Ovary (tissue), 3 donors: ENCODE data around the gene MZT1.

Experiments
- EP300 ChIP-seq: sonication (generic); formaldehyde crosslinking; IDR thresholded peaks from one replicate; pipeline ENCODE4 v1.6.1; 2017; ENCODE audit warnings: antibody characterized with exemption
- POLR2A ChIP-seq: fragments of 450-650 bp; IDR thresholded peaks from one replicate; pipeline ENCODE4 v1.6.1; 2017; ENCODE audit warnings: antibody characterized with exemption, mild to moderate bottlenecking, moderate library complexity
- TF ChIP-seq, protein P1 (sequence below), 3 donors: fragments of 450-650 bp in 2 of 3; fragments of 200-600 bp in 1 of 3; IDR thresholded peaks; one replicate each; pipeline versions ENCODE4 v1.5.1 to v1.8.0; 2016 to 2022; ENCODE audit warnings: antibody characterized with exemption in 3 of 3, mild to moderate bottlenecking in 1 of 3
- donor health status: DM: no; HTN: no; CAD: no.

DNA sequence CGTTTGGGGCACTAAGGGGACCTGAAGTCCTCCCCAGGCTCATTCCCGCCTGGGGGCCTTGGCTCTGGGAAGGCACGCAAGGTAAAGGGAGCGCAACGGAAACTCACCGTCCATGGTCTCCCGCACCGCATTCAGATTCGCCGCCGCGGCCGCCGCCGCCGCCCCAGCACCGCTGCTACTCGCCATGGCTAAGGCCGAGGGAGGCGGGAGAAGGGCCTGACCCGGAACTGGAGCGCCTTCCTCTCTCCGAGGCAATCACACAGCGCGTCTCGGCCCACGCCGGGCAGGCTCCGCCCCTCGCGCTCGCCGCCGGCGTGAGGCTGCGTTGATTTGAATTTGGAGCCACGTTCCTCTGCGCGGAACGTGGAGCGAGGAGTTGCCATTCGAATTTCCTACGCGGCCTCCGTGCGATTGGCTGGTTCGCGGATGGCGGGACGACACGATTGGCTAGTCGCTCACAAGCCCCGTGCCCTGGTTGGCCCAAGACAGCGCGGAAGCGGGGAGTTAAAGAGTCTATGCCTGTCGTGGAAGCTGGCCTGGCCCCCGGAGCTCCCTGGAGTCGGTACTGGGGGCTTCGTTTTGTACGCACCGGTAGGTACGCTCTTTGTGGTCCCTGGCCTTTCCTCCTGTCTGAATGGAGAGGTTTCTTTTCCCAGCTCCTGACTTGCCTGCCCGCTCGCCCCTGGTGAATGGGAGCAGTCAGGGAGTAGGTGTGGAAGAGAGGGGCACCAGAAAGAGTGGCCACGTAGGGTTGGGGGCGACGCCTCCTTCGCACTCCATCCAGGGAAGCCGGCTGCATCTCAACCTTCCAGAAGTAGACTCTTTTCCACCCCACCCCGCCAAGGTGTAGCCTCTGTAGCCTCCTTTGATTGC lies at the start of gene MZT1, which contains the start of gene BORA:
- TF ChIP-seq EP300 (no peak), POLR2A (no peak)
- TF ChIP-seq, protein P1, sequence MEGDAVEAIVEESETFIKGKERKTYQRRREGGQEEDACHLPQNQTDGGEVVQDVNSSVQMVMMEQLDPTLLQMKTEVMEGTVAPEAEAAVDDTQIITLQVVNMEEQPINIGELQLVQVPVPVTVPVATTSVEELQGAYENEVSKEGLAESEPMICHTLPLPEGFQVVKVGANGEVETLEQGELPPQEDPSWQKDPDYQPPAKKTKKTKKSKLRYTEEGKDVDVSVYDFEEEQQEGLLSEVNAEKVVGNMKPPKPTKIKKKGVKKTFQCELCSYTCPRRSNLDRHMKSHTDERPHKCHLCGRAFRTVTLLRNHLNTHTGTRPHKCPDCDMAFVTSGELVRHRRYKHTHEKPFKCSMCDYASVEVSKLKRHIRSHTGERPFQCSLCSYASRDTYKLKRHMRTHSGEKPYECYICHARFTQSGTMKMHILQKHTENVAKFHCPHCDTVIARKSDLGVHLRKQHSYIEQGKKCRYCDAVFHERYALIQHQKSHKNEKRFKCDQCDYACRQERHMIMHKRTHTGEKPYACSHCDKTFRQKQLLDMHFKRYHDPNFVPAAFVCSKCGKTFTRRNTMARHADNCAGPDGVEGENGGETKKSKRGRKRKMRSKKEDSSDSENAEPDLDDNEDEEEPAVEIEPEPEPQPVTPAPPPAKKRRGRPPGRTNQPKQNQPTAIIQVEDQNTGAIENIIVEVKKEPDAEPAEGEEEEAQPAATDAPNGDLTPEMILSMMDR (IDR thresholded peaks at IDR 0.05): no peak
